Heart left ventricle (tissue), 13 donors: Measurements from ENCODE around the gene NTRK3.

Source experiments
- CTCF ChIP-seq, 12 donors: fragments of 200-600 bp; sonication (generic) in 4 of 12; IDR thresholded peaks; one replicate each; pipeline versions ENCODE4 v1.5.0 to v1.8.0; 2018 to 2022; ENCODE audit warnings: antibody characterized with exemption in 12 of 12, mild to moderate bottlenecking in 5 of 12
- POLR2A ChIP-seq, 2 donors: fragments of 450-650 bp; IDR thresholded peaks; one replicate each; pipeline ENCODE4 v1.6.1; 2017; ENCODE audit warnings: antibody characterized with exemption in 2 of 2, mild to moderate bottlenecking in 2 of 2, moderate library complexity in 2 of 2
- donor health status: ischemic (EF 13 %, LVEDD 7.1; RV severe dilation, severe dysfunction).
- donor health status: DM: no; HTN: yes; CAD: no.
- donor health status: DM: no; HTN: no; CAD: no.
- donor health status: ischemic (EF 25% LVEDD 6.9; RV normal size, moderate dysfunction).
- donor health status: ischemic (EF 25% LVEDD 5.7; RV mildly dilated, moderate dysfunction).
- donor health status: ischemic (EF 35%, LVEDD 5.7; RV mildly dilated, moderate dysfunction).
- donor health status: nonischemic (EF 11% LVEDD 7.7; RV severe dilation, severe dysfunction).
- donor health status: DM: yes; HTN: yes; CAD: no.
- donor health status: PGD.
- donor health status: ischemic (EF 29% LVEDD 5.4; RV normal size, mild dysfunction).
- donor health status: nonischemic (EF 23%, LVEDD 6.1; RV moderate dilation, normal function).

DNA sequence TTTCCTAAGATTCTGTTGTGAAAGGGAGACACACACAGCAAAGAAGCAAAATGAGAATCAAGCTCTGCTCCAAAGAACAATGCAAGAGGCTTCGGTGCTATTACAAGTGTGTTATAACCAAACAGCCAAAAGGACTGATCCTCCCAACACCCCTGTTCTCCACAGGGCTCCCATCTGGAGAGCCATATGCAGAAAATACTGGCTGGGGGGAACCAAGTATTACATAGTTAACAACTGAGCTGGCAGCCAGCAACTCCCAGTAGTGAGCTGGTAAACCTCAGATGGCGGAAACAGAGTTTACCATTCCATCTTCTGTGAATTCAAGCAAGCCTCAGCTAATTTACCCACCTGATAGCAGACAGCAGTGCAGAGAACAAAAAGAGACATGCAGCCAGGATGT, 156.4 kb downstream of the NTRK3 start:
- TF ChIP-seq CTCF (IDR thresholded peaks at IDR 0.05) (no peak), POLR2A (IDR thresholded peaks at IDR 0.05) (no peak)
